Smooth muscle cell (in vitro differentiated cells): ENCODE results near the gene SRP9. TPM values are rescaled to one million over a fixed set of nuclear protein-coding genes. Genes with fewer than 3 reads are reported as not detected.
"Not testable (repeated sequence)": the region's sequence is repeated elsewhere in the genome, so short reads cannot be mapped to it uniquely, and the experiment has no call there.

Experiments
- DNase-seq: peaks from one replicate; lab custom pipeline; 2025; ENCODE audit not compliant: unreplicated experiment; lab: John Stamatoyannopoulos, UW
- H2AFZ ChIP-seq: fragments of 200-600 bp; sonication (generic); 2 replicates; pipeline ENCODE4 v1.6.0; 2016; ENCODE audit warnings: antibody characterized with exemption, low read depth, mild to moderate bottlenecking
- H3F3A ChIP-seq: fragments of 200-600 bp; sonication (generic); 2 replicates; pipeline ENCODE4 v1.6.0; 2017; ENCODE audit warnings: antibody characterized with exemption, low read depth
- H3K27ac ChIP-seq: fragments of 200-600 bp; sonication (generic); 2 replicates; pipeline ENCODE4 v1.5.1; 2016; ENCODE audit warnings: low read depth, mild to moderate bottlenecking
- H3K27me3 ChIP-seq: fragments of 200-600 bp; sonication (generic); 2 replicates; pipeline ENCODE4 v1.6.1; 2016; ENCODE audit warnings: low read depth, mild to moderate bottlenecking
- H3K36me3 ChIP-seq: fragments of 200-600 bp; sonication (generic); 2 replicates; pipeline ENCODE4 v1.5.1; 2016; ENCODE audit warnings: low read depth
- H3K4me1 ChIP-seq: fragments of 200-600 bp; sonication (generic); 2 replicates; pipeline ENCODE4 v1.5.1; 2016; ENCODE audit warnings: low read depth
- H3K4me2 ChIP-seq: fragments of 200-600 bp; sonication (generic); 2 replicates; pipeline ENCODE4 v1.6.0; 2016; ENCODE audit warnings: mild to moderate bottlenecking
- H3K4me3 ChIP-seq: fragments of 200-600 bp; sonication (generic); 2 replicates; pipeline ENCODE4 v1.5.1; 2016; ENCODE audit warnings: mild to moderate bottlenecking
- H3K79me2 ChIP-seq: fragments of 200-600 bp; sonication (generic); 2 replicates; pipeline ENCODE4 v1.6.0; 2016; ENCODE audit warnings: low read depth, mild to moderate bottlenecking
- H3K9ac ChIP-seq: fragments of 200-600 bp; sonication (generic); 2 replicates; pipeline ENCODE4 v1.6.0; 2016; ENCODE audit warnings: low read depth
- H3K9me3 ChIP-seq: fragments of 200-600 bp; sonication (generic); replicated peaks from 2 replicates; pipeline ENCODE4 v1.5.1; 2016; ENCODE audit warnings: low read depth
- H4K20me1 ChIP-seq: fragments of 200-600 bp; sonication (generic); 2 replicates; pipeline ENCODE4 v1.6.0; 2016; ENCODE audit warnings: low read depth
- CTCF ChIP-seq: fragments of 200-600 bp; sonication (generic); IDR thresholded peaks from 2 replicates; pipeline ENCODE4 v1.5.1; 2017; ENCODE audit warnings: borderline replicate concordance, mild to moderate bottlenecking, antibody characterized with exemption; ENCODE audit not compliant: insufficient read depth, poor library complexity, severe bottlenecking
- WGBS: methylation state at CpG from one replicate; pipeline ENCODE4 v1.1.7; 2016; ENCODE audit warnings: low lambda C conversion rate; 5-methylcytosine and 5-hydroxymethylcytosine counted together
- polyA plus RNA-seq: library from polyadenylated mRNA; unstranded; fragments of >200 nt; fragmentation: Nextera tagmentation; extraction: Ambion mirVana; gene quantifications from 2 replicates; pipeline ENCODE4 v1.2.1, GENCODE V29; 2016
- total RNA-seq: library from RNA; depleted of rRNA; stranded (reverse); fragments of >200 nt; gene quantifications from 2 replicates; pipeline ENCODE4 v1.2.3, GENCODE V29; 2014

Gene SRP9
- total and polyA plus RNA-seq, 2 experiments from 2014 or later = 301 to 394 TPM

- peaks cover 42% of the 10 kb centered on the region for H4K20me1 ChIP-seq
- H3K4me2 ChIP-seq = peak overlapping the region; percentile 93
- H3K36me3 ChIP-seq = no peaks in the 10 kb centered on the region
- no peaks in the 10 kb centered on the region for H3K27me3 ChIP-seq
- H3K9me3 ChIP-seq = no peaks in the 10 kb centered on the region
- peak overlapping the region; percentile 94 for H3K27ac ChIP-seq
- H3K4me1 ChIP-seq = peaks cover 41% of the 10 kb centered on the region
- H3K9ac ChIP-seq = peak overlapping the region; percentile 94
- DNase-seq = no peak
- H3F3A ChIP-seq = peaks cover 28% of the 10 kb centered on the region
- H2AFZ ChIP-seq = peak overlapping the region; percentile 88
- no peak for TF ChIP-seq CTCF
- 1% methylated on average over 3 of the region's 3 CpGs for WGBS
- peaks cover 65% of the 10 kb centered on the region for H3K79me2 ChIP-seq
- H3K4me3 ChIP-seq = peak overlapping the region; percentile 71
Measured at GRCh38 chr1:225778337-225778669, 677 bp downstream of the SRP9 start.

- Histone ChIP-seq H3K79me2 (peaks cover 72% of the 10 kb centered on the region), H4K20me1 (peaks cover 49% of the 10 kb centered on the region), H3K27ac (peak overlapping the region; percentile 94), H3K4me1 (peaks cover 38% of the 10 kb centered on the region), H3K4me3 (peak overlapping the region; percentile 71), H3K9ac (peak overlapping the region; percentile 94), H3F3A (peaks cover 21% of the 10 kb centered on the region), H3K4me2 (peak overlapping the region; percentile 93)
- H3K9me3 ChIP-seq, DNase-seq, H3K36me3 ChIP-seq, H3K27me3 ChIP-seq, H2AFZ ChIP-seq: not testable (repeated sequence)
- 58% methylated on average over 13 of the region's 13 CpGs for WGBS
Measured at GRCh38 chr1:225779165-225779564, 1.5 kb downstream of the SRP9 start.

- Histone ChIP-seq H3K4me2 (peak overlapping the region; percentile 93), H3K27me3 (no peaks in the 10 kb centered on the region), H2AFZ (no peak overlapping the region), H3K9me3 (no peaks in the 10 kb centered on the region), H4K20me1 (peaks cover 59% of the 10 kb centered on the region), H3K9ac (no peak overlapping the region), H3K36me3 (peaks cover 3% of the 10 kb centered on the region), H3K27ac (peak overlapping the region; percentile 16), H3K4me1 (peaks cover 36% of the 10 kb centered on the region), H3K79me2 (peaks cover 81% of the 10 kb centered on the region), H3F3A (peaks cover 12% of the 10 kb centered on the region), H3K4me3 (peak overlapping the region; percentile 71)
- WGBS = 92% methylated on average over 5 of the region's 5 CpGs
- no peak for DNase-seq
- TF ChIP-seq CTCF = no peak
Measured at GRCh38 chr1:225780134-225780533, 2.5 kb downstream of the SRP9 start.

- Histone ChIP-seq H3K27me3 (no peaks in the 10 kb centered on the region), H3K4me3 (no peak overlapping the region), H3K27ac (no peak overlapping the region), H3K9me3 (no peaks in the 10 kb centered on the region), H3K36me3 (peaks cover 3% of the 10 kb centered on the region), H3K79me2 (peaks cover 86% of the 10 kb centered on the region), H3K4me1 (peaks cover 36% of the 10 kb centered on the region), H3K9ac (no peak overlapping the region), H3K4me2 (peak overlapping the region; percentile 5), H3F3A (peaks cover 10% of the 10 kb centered on the region), H2AFZ (no peak overlapping the region), H4K20me1 (peaks cover 63% of the 10 kb centered on the region)
- 87% methylated on average over 1 of the region's 1 CpG for WGBS
- DNase-seq = no peak
- no peak for TF ChIP-seq CTCF
Measured at GRCh38 chr1:225780630-225781029, 3.0 kb downstream of the SRP9 start.

- H3K9ac ChIP-seq, H2AFZ ChIP-seq, DNase-seq, H3K27ac ChIP-seq, H3K9me3 ChIP-seq, H3K4me3 ChIP-seq, H3F3A ChIP-seq, H3K4me2 ChIP-seq, H3K27me3 ChIP-seq, H3K4me1 ChIP-seq: not testable (repeated sequence)
- H3K79me2 ChIP-seq = peaks cover 47% of the 10 kb centered on the region
- WGBS = 100% methylated on average over 3 of the region's 3 CpGs
- H4K20me1 ChIP-seq = peaks cover 42% of the 10 kb centered on the region
- peaks cover 26% of the 10 kb centered on the region for H3K36me3 ChIP-seq
Measured at GRCh38 chr1:225789142-225789541, 11.5 kb downstream of the SRP9 start.
